Suprapubic skin (tissue), 4 donors: ENCODE data around the gene CYB5R2.

Experiments
- EP300 ChIP-seq: sonication (generic); formaldehyde crosslinking; IDR thresholded peaks from one replicate; pipeline ENCODE4 v1.6.1; 2017; ENCODE audit warnings: antibody characterized with exemption
- POLR2AphosphoS5 ChIP-seq, 3 donors: sonication (generic); formaldehyde crosslinking; IDR thresholded peaks; one replicate each; pipeline ENCODE4 v1.6.1; 2017; ENCODE audit warnings: antibody characterized with exemption in 3 of 3
- TF ChIP-seq, protein P1 (sequence below), 2 donors: fragments of 200-600 bp in 1 of 2; fragments of 450-650 bp in 1 of 2; sonication (generic) in 1 of 2; IDR thresholded peaks; one replicate each; pipeline ENCODE4 v1.5.1; 2016 to 2019; ENCODE audit warnings: antibody characterized with exemption in 2 of 2, mild to moderate bottlenecking in 1 of 2, moderate library complexity in 1 of 2

DNA sequence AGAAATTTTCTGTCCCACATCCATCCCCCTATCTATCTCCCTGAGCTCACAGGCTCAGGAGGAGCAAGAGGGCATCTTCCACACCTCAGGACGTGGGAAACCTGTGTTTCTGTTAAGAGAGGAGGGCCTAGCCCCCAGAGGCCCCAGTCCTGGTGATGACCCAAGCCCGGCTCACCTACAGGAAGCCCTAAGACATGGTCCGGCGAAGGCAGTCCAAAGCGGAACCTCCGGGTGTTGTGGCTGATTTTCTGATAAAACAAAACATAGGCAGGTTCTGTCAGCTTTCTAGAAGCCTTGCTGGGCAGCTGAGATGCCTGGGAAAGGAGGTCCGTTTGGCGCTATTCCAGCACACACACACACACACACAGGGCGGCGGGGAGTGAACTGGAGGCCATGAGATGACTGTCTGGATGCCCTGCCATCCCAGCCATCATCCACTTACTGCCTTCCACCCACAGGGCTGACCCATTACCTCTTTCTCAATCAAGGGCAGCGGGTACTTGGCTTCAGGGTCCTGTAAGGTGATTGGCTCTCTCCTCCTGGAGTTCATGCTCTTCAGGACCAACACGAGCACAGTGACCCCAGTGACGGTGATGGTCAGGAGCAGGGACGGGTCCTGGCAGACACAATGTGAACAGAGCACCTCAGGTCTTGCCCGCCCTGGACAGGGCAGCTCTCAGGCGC lies 882 bp downstream of the CYB5R2 start:
- TF ChIP-seq, protein P1, sequence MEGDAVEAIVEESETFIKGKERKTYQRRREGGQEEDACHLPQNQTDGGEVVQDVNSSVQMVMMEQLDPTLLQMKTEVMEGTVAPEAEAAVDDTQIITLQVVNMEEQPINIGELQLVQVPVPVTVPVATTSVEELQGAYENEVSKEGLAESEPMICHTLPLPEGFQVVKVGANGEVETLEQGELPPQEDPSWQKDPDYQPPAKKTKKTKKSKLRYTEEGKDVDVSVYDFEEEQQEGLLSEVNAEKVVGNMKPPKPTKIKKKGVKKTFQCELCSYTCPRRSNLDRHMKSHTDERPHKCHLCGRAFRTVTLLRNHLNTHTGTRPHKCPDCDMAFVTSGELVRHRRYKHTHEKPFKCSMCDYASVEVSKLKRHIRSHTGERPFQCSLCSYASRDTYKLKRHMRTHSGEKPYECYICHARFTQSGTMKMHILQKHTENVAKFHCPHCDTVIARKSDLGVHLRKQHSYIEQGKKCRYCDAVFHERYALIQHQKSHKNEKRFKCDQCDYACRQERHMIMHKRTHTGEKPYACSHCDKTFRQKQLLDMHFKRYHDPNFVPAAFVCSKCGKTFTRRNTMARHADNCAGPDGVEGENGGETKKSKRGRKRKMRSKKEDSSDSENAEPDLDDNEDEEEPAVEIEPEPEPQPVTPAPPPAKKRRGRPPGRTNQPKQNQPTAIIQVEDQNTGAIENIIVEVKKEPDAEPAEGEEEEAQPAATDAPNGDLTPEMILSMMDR (IDR thresholded peaks at IDR 0.05), result no peak
- TF ChIP-seq EP300 (no peak), POLR2AphosphoS5 (IDR thresholded peaks at IDR 0.05) (no peak)
